ENCODE data around the gene ZNF407. TPM values are rescaled to one million over a fixed set of nuclear protein-coding genes. Genes with fewer than 3 reads are reported as not detected.

Gene ZNF407
- total RNA-seq, 1 experiment from 2014 or later: 7.6 TPM

DNA sequence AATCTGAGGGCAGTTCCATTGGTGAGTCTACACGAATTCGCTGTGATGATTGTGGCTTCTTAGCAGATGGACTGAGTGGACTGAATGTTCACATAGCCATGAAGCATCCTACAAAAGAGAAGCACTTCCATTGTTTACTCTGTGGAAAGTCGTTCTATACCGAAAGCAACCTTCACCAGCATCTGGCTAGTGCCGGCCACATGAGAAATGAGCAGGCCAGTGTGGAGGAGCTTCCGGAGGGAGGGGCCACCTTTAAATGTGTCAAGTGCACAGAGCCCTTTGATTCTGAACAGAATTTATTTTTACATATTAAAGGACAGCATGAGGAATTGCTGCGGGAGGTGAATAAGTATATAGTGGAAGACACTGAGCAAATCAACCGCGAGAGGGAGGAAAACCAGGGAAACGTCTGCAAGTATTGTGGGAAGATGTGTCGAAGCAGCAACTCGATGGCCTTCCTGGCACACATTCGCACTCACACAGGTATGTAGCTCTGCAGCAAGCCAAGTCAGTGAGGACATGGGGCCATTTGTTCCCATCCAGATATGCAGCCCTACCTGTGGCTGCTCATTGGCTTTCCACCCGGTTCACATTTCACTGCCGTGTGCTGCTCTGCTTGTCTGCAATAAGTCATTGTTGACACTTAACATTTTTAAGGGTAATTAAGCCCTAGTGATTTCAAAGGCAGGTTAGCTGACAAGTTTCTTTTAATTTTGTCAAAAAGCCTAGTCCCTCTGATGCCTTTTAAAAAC is 37.7 kb downstream of the ZNF407 start:
- H3K4me1 ChIP-seq (ENCODE audit: control insufficient read depth in 1 of 2, insufficient read depth in 2 of 2, low read length in 2 of 2): peaks cover 0 to 6% of the 10 kb centered on the region in 2 experiments; a peak in 1 of 4 replicates
- no peaks in the 10 kb centered on the region for H3K9me3 ChIP-seq (ENCODE audit: control insufficient read depth in 1 of 2, insufficient read depth in 1 of 2, low read depth in 1 of 2, low read length in 2 of 2)
- no peak overlapping the region for H2AFZ ChIP-seq (ENCODE audit: low read depth, low read length, poor library complexity, severe bottlenecking)
- H3K27ac ChIP-seq (ENCODE audit: low read depth, low read length): no peak overlapping the region
- POLR2A ChIA-PET: no interaction called here
- no peaks in the 10 kb centered on the region for H3K36me3 ChIP-seq (ENCODE audit: control insufficient read depth in 1 of 2, insufficient read depth in 2 of 2, low read length in 2 of 2)
- CTCF ChIA-PET: no interaction called here
- no TSS peak for BruUV-seq (replicated peaks)
- no peak overlapping the region for H3K9ac ChIP-seq (ENCODE audit: low read length)
- no peaks in the 10 kb centered on the region for H3K9me2 ChIP-seq (ENCODE audit: insufficient read depth)
- intact Hi-C loops (cut with micrococcal nuclease): no loop called here
- H4K20me1 ChIP-seq (ENCODE audit: insufficient read depth): no peaks in the 10 kb centered on the region
- H3K27me3 ChIP-seq (ENCODE audit: insufficient read depth, low read length): no peaks in the 10 kb centered on the region
- TF ChIP-seq CBX3 (IDR thresholded peaks at IDR 0.05; ENCODE audit: low read depth): no peak
- TF ChIP-seq, protein P1, sequence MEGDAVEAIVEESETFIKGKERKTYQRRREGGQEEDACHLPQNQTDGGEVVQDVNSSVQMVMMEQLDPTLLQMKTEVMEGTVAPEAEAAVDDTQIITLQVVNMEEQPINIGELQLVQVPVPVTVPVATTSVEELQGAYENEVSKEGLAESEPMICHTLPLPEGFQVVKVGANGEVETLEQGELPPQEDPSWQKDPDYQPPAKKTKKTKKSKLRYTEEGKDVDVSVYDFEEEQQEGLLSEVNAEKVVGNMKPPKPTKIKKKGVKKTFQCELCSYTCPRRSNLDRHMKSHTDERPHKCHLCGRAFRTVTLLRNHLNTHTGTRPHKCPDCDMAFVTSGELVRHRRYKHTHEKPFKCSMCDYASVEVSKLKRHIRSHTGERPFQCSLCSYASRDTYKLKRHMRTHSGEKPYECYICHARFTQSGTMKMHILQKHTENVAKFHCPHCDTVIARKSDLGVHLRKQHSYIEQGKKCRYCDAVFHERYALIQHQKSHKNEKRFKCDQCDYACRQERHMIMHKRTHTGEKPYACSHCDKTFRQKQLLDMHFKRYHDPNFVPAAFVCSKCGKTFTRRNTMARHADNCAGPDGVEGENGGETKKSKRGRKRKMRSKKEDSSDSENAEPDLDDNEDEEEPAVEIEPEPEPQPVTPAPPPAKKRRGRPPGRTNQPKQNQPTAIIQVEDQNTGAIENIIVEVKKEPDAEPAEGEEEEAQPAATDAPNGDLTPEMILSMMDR (IDR thresholded peaks at IDR 0.05 in 2 of 3, conservative IDR thresholded peaks at IDR 0.05 in 1 of 3; ENCODE audit: borderline replicate concordance in 1 of 3, insufficient read depth in 1 of 3, low read depth in 2 of 3, low read length in 2 of 3): no peak
- TF ChIP-seq JUND (IDR thresholded peaks at IDR 0.05): no peak
- TF ChIP-seq, protein P2, sequence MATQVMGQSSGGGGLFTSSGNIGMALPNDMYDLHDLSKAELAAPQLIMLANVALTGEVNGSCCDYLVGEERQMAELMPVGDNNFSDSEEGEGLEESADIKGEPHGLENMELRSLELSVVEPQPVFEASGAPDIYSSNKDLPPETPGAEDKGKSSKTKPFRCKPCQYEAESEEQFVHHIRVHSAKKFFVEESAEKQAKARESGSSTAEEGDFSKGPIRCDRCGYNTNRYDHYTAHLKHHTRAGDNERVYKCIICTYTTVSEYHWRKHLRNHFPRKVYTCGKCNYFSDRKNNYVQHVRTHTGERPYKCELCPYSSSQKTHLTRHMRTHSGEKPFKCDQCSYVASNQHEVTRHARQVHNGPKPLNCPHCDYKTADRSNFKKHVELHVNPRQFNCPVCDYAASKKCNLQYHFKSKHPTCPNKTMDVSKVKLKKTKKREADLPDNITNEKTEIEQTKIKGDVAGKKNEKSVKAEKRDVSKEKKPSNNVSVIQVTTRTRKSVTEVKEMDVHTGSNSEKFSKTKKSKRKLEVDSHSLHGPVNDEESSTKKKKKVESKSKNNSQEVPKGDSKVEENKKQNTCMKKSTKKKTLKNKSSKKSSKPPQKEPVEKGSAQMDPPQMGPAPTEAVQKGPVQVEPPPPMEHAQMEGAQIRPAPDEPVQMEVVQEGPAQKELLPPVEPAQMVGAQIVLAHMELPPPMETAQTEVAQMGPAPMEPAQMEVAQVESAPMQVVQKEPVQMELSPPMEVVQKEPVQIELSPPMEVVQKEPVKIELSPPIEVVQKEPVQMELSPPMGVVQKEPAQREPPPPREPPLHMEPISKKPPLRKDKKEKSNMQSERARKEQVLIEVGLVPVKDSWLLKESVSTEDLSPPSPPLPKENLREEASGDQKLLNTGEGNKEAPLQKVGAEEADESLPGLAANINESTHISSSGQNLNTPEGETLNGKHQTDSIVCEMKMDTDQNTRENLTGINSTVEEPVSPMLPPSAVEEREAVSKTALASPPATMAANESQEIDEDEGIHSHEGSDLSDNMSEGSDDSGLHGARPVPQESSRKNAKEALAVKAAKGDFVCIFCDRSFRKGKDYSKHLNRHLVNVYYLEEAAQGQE (IDR thresholded peaks at IDR 0.05; ENCODE audit: low read depth): no peak
- TF ChIP-seq ELF1 (IDR thresholded peaks at IDR 0.05; ENCODE audit: borderline replicate concordance, low read depth): no peak
- no peak for TF ChIP-seq TCF7L2 (IDR thresholded peaks at IDR 0.05; ENCODE audit: borderline replicate concordance, extremely low read depth, insufficient read depth, insufficient read length)
- no peak for TF ChIP-seq EGR1 (IDR thresholded peaks at IDR 0.05; ENCODE audit: low read depth)
- TF ChIP-seq ZFX (IDR thresholded peaks at IDR 0.05): no peak
- no peak for TF ChIP-seq YY1 (IDR thresholded peaks at IDR 0.05; ENCODE audit: extremely low read depth, insufficient replicate concordance, low read depth, low read length)
- TF ChIP-seq SP1 (IDR thresholded peaks at IDR 0.05; ENCODE audit: low read depth): no peak
- no peak for TF ChIP-seq SRF (IDR thresholded peaks at IDR 0.05; ENCODE audit: low read depth)
- TF ChIP-seq POLR2A (IDR thresholded peaks at IDR 0.05; ENCODE audit: borderline replicate concordance, extremely low read depth, insufficient read depth, insufficient read length): no peak
- TF ChIP-seq, protein P3, sequence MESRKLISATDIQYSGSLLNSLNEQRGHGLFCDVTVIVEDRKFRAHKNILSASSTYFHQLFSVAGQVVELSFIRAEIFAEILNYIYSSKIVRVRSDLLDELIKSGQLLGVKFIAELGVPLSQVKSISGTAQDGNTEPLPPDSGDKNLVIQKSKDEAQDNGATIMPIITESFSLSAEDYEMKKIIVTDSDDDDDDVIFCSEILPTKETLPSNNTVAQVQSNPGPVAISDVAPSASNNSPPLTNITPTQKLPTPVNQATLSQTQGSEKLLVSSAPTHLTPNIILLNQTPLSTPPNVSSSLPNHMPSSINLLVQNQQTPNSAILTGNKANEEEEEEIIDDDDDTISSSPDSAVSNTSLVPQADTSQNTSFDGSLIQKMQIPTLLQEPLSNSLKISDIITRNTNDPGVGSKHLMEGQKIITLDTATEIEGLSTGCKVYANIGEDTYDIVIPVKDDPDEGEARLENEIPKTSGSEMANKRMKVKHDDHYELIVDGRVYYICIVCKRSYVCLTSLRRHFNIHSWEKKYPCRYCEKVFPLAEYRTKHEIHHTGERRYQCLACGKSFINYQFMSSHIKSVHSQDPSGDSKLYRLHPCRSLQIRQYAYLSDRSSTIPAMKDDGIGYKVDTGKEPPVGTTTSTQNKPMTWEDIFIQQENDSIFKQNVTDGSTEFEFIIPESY (IDR thresholded peaks at IDR 0.05; ENCODE audit: extremely low read depth, insufficient replicate concordance, low read length): no peak
- RAD21 ChIA-PET (ENCODE audit: low non-redundant PET in 1 of 2, low total read pairs in 2 of 2, uncharacterized antibody in 2 of 2, unreplicated experiment in 2 of 2): no interaction called here
- H3K4me2 ChIP-seq (ENCODE audit: low read length): no peak overlapping the region
- ATAC-seq (no peak), DNase-seq (ENCODE audit: low read depth, low spot score) (no peak)
- H3K79me2 ChIP-seq (ENCODE audit: insufficient read depth, low read length): no peaks in the 10 kb centered on the region
- no peak overlapping the region for H3K4me3 ChIP-seq (replicated peaks in 1 of 2; ENCODE audit: low read depth in 1 of 2, low read length in 2 of 2)
